Lung (tissue), 12 donors: ENCODE results near the gene PRM2. TPM values are rescaled to one million over a fixed set of nuclear protein-coding genes. Genes with fewer than 3 reads are reported as not detected.

Experiments
- ATAC-seq: fragments of 200-7000 bp; cut with Tn5 transposase; one replicate; pipeline ENCODE4 v1.9.1; 2020; ENCODE audit warnings: moderate number of reproducible peaks; ENCODE audit not compliant: insufficient read depth, low FRiP score
- DNase-seq, 3 donors: peaks; one replicate each; pipeline ENCODE4 v3.0.0-alpha.2; 2013 to 2017
- H3K27ac ChIP-seq, 2 donors: one replicate each; pipeline ENCODE4 v1.5.1; 2013; ENCODE audit warnings: mild to moderate bottlenecking in 2 of 2, moderate library complexity in 2 of 2, control low read depth in 1 of 2, inconsistent platforms in 1 of 2, low read depth in 1 of 2, low read length in 1 of 2
- H3K27me3 ChIP-seq, 3 donors: one replicate each; pipeline ENCODE4 v1.5.1; 2013; ENCODE audit warnings: low read length in 2 of 3; ENCODE audit not compliant: control insufficient read depth in 3 of 3, insufficient read depth in 3 of 3
- H3K36me3 ChIP-seq, 4 donors: one replicate each; pipeline ENCODE4 v1.5.1; 2013; ENCODE audit warnings: low read length in 4 of 4, mild to moderate bottlenecking in 1 of 4, moderate library complexity in 1 of 4; ENCODE audit not compliant: control insufficient read depth in 4 of 4, insufficient read depth in 4 of 4
- H3K4me1 ChIP-seq, 5 donors: one replicate each; pipeline ENCODE4 v1.5.1; 2013; ENCODE audit warnings: low read length in 5 of 5, mild to moderate bottlenecking in 2 of 5, moderate library complexity in 1 of 5; ENCODE audit not compliant: control insufficient read depth in 5 of 5, insufficient read depth in 5 of 5
- H3K4me3 ChIP-seq: one replicate; pipeline ENCODE4 v1.5.1; 2013; ENCODE audit warnings: mild to moderate bottlenecking, control low read depth, moderate library complexity
- H3K9ac ChIP-seq, 2 donors: one replicate each; pipeline ENCODE4 v1.5.1; 2013; ENCODE audit warnings: low read length in 2 of 2, control low read depth in 1 of 2; ENCODE audit not compliant: insufficient read depth in 1 of 2
- H3K9me3 ChIP-seq, 4 donors: one replicate each; pipeline ENCODE4 v1.5.1; 2013; ENCODE audit warnings: low read length in 3 of 4, mild to moderate bottlenecking in 1 of 4, moderate library complexity in 1 of 4; ENCODE audit not compliant: control insufficient read depth in 4 of 4, insufficient read depth in 3 of 4
- WGBS, 2 donors: extraction: QIAGEN DNeasy Blood & Tissue Kit; methylation state at CpG; one replicate each; pipeline ENCODE4 v1.1.7; 2013; 5-methylcytosine and 5-hydroxymethylcytosine counted together
- polyA plus RNA-seq, 2 donors: library from polyadenylated mRNA; stranded (reverse); fragments of 200-250 nt; gene quantifications; one replicate each; pipeline ENCODE4 v1.2.1, GENCODE V29; 2013
- total RNA-seq, 2 donors: library from RNA; depleted of rRNA in 1 of 2; stranded (reverse); fragments of >200 nt in 1 of 2; gene quantifications; one replicate each; pipeline ENCODE4 v1.2.1, GENCODE V29; 2014 to 2021
- TF ChIP-seq, protein P1 (sequence below): IDR thresholded peaks from 2 replicates; pipeline ENCODE4 v1.5.1; 2012; ENCODE audit warnings: mild to moderate bottlenecking; ENCODE audit errors: control extremely low read depth, extremely low read depth
- donor health status: control.
- donor health status: control.
- donor health status: Bipolar disorder and iron deficiency.
- donor health status: healthy.
- donor health status: DM: yes; HTN: yes; CAD: no.

Gene PRM2
- total and polyA plus RNA-seq, 4 donors: not detected

DNA sequence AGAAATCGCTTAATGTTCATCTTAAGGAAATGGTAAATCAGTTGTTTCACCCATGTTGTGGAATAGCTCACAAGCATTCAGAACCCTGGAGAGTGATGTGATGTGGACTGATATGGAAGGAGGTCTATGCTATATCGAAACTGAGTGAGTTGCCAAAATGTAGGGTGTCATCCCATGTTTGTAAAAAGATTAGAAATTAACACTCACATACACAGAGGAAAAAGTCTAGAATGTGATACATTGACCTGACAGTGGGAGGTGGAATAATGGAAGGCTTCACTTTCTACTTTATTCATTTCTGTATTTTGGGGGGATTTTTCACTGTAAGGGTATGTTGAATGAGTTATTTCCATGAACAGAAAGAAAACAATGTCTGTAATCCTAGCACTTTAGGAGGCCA is 9.6 kb upstream of the PRM2 start:
- Histone ChIP-seq H3K4me1 (peaks cover 0 to 2% (median 0%) of the 10 kb centered on the region in 5 donors), H3K27me3 (no peaks in the 10 kb centered on the region), H3K36me3 (no peaks in the 10 kb centered on the region), H3K9me3 (no peaks in the 10 kb centered on the region), H3K4me3 (no peak overlapping the region), H3K9ac (no peak overlapping the region), H3K27ac (no peak overlapping the region)
- TF ChIP-seq, protein P1, sequence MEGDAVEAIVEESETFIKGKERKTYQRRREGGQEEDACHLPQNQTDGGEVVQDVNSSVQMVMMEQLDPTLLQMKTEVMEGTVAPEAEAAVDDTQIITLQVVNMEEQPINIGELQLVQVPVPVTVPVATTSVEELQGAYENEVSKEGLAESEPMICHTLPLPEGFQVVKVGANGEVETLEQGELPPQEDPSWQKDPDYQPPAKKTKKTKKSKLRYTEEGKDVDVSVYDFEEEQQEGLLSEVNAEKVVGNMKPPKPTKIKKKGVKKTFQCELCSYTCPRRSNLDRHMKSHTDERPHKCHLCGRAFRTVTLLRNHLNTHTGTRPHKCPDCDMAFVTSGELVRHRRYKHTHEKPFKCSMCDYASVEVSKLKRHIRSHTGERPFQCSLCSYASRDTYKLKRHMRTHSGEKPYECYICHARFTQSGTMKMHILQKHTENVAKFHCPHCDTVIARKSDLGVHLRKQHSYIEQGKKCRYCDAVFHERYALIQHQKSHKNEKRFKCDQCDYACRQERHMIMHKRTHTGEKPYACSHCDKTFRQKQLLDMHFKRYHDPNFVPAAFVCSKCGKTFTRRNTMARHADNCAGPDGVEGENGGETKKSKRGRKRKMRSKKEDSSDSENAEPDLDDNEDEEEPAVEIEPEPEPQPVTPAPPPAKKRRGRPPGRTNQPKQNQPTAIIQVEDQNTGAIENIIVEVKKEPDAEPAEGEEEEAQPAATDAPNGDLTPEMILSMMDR: no peak
- ATAC-seq (no peak), DNase-seq (no peak)
- 87 to 89% methylated on average over 2 of the region's 2 CpGs for WGBS, 2 donors

DNA sequence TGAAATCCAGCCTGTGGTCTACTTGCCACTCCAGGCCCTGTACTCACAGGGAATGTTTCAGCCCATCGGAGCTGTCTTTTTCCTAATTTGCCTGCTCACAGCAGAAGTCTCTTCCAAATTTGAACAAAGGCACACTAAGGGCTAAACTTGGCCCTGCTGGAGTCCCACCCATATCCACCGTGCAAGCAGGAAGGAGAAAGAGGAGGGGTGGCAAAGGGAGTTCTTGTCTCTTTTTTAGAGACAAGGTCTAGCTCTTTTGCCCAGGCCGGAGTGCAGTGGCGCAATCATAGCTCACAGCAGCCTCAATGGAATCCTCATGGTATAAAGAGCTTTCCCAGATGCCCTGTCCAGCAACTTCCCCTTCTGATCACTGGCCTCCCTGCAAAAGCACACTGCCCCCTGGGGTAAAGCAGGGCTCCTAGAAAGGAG is 7.6 kb upstream of the PRM2 start:
- no peak overlapping the region for H3K9ac ChIP-seq
- ATAC-seq (no peak), DNase-seq (no peak)
- peaks cover 0 to 6% (median 0%) of the 10 kb centered on the region in 5 donors for H3K4me1 ChIP-seq
- no peaks in the 10 kb centered on the region for H3K9me3 ChIP-seq
- H3K4me3 ChIP-seq: no peak overlapping the region
- H3K36me3 ChIP-seq: no peaks in the 10 kb centered on the region
- H3K27ac ChIP-seq: no peak overlapping the region
- H3K27me3 ChIP-seq: no peaks in the 10 kb centered on the region
- TF ChIP-seq, protein P1: no peak
- 52 to 55% methylated on average over 4 of the region's 4 CpGs for WGBS, 2 donors

DNA sequence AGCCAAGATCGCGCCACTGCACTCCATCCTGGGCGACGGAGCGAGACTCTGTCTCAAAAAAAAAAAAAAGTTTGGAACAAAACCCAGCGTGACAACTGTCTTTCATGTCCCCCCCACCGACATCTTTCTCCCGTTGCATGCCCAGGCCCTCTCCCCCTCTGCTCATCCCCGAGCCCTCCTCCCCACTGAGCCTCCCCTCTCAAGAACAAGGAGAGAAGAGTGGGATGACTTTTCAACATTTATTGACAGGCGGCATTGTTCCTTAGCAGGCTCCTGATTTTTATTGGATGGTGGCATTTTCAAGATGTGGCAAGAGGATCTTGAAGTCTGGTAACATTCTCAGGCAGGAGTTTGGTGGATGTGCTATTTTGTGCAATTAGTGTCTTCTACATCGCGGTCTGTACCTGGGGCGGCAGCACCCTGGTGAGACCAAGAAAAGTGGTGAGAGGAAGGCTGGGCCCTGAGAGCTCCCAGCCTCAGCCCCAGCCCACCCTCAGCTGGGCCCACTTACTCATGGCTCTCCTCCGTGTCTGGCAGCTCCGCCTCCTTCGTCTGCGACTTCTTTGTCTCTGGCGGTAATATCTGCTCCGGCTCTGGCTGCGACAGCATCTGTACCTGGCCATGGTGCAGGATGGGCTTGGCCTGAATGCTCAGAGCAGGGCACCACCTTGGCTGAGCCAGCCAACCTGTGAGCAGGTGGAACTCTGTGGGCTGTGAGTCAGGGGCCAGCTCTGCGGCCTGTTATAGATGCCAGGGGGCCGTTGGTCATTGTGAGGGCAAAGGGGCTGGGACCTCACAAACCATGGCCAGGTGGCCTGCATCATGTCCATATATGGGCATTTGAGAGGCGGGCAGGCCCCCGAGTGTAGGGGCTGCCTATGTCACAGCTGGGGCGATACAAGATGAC is 4.6 kb upstream of the PRM2 start, which contains the start of gene PRM1:
Gene PRM1, minus strand, starts transcription at position 715 of the 907 bp plus-strand sequence. Its CDS starts 92 bp downstream, at position 623.
- 87 to 91% methylated on average over 25 of the region's 25 CpGs for WGBS, 2 donors
- peaks cover 0 to 6% (median 0%) of the 10 kb centered on the region in 5 donors for H3K4me1 ChIP-seq
- no peaks in the 10 kb centered on the region for H3K9me3 ChIP-seq
- ATAC-seq (no peak), DNase-seq (no peak)
- no peak within 1 kb of the TSS for H3K27ac ChIP-seq
- TF ChIP-seq, protein P1: no peak
- no peaks in the 10 kb centered on the region for H3K27me3 ChIP-seq
- H3K36me3 ChIP-seq: no peaks in the 10 kb centered on the region
- no peak within 1 kb of the TSS for H3K9ac ChIP-seq
- no peak within 1 kb of the TSS for H3K4me3 ChIP-seq
